Embryonic facial prominence (tissue), 1 donor: ENCODE results near the gene DAAM2.

Experiments
- DNase-seq: peaks from one replicate; pipeline ENCODE4 v3.0.0-alpha.2; 2016; ENCODE audit errors: extremely low spot score

The DAAM2 gene

GRCh38 chr6:39909701-39910100, 117.5 kb downstream of the DAAM2 start:
- DNase-seq: no peak

DNA sequence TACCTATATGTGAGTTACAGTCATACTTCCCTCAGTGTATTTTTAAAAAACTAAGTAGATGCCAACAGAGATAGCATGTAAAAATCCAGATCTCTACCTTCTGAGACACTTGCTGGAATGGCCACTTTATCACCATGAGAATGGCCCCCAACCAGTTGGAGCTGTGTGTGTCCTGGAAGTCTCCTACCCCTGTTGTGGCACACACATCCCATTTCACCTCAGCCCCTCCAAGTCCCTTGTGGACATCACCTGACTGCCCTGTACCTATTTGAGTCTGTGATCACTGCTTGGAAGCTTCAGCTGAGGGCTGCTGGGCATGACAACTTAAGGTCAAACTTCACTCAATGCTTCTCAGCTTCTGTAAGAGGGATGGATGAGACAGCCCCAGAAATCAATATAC, 118.0 kb downstream of the DAAM2 start:
- DNase-seq: no peak

- DNase-seq: no peak
Measured at GRCh38 chr6:39910744-39911143, 118.6 kb downstream of the DAAM2 start.

GRCh38 chr6:39911513-39912125, 119.4 kb downstream of the DAAM2 start:
- DNase-seq: no peak

- DNase-seq: no peak
Measured at GRCh38 chr6:39912446-39912845, 120.3 kb downstream of the DAAM2 start.

DNA sequence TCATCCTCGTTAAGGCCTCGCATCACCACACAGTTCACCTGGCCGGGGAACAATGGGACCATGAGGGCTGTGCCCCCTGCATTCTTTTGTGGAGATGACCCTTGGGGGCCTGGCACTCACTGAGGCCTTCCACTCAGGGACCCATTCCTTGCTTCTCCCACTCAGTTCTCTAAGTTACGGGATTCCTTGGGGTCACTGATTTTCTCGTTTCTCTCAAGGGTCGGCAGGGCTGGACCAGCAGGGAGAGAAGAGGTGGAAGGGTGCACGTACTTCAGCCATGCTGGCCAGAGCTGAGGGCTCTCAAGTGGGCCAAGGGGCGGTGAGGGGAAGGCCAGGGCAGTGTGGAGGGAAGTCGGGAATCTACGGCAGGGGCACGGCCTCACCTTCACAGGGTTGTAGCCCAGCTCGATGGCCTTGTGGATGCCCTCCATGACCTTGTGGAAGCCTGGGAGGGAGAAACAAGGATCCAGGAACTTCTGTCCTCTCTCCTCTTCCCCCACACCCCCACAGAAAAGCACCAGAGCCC, 121.3 kb downstream of the DAAM2 start:
- no peak for DNase-seq

DNA sequence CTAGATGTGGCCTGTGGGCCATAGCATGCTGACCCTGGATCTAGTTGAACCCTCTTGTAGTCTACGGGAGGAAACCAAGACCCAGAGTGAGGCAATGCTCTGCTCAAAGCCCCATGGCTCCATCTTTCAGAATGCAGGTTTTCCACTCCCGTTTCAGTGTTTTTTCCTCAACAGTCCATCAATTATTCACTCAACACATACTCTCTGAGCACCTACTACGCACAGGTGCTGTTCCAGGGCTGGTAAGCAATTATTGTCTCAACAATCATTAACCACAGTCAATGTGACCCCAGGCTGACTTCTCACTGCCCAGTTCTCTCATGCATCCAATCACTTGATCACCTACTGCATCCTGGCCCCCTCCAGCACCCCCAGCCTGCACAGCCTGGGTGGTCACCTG, 122.1 kb downstream of the DAAM2 start:
- DNase-seq: no peak

DNA sequence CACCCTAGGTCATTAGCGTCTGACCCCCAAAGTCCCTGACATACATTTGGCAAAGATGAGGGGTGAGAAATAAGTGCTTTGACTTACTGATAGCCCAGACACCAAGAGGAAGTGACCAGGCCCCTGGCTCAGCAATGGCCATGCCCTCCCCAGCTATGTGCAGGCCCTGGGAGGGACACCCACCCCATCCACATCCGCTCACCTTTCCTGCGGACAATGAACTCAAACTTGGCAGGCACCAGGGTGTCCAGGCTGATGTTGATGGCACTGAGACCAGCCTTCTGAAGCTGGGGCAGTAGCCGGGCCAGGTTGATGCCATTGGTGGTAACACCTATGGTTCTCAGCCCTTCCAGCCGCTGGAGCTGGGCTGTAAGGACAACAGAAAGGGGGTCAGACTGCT, 123.7 kb downstream of the DAAM2 start:
- DNase-seq: no peak

- DNase-seq: no peak
Measured at GRCh38 chr6:39917329-39917728, 125.2 kb downstream of the DAAM2 start.

DNA sequence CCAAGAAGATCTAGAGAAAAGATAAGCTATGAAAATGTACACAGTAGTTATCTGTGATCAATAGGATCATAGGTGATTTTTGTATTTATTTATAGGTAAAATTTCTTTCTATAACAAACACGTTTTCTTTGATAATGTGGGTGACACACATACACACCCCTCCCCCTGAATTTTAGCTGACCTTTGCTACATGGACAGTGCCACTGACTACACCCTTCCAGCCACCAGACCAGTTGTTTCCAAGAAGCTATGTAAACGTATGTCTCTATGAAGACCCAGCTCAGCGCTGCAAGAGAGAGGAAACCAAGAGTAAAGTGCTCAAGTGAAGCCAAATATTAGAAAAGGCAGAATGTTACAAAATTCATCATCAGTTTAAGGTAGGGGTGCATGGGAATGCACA, 125.8 kb downstream of the DAAM2 start:
- DNase-seq: no peak

DNA sequence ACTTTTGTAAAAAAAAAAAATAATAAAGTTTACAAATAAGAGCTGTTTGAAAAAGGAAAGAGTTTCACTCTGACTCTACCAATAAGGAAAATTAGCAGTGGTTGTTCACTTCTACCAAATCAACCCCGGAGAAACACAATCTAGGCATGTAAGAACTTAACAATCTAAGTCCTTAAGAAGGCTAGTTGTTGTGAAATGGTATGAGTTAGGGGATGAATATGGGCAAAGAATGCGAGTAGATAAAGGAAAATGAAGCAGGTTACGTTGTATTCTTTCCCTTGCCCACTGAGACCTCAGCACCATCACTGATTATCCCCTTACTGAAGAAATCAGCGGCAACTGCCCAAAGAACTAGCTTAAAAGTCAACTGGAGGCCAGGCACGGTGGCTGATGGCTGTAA, 126.7 kb downstream of the DAAM2 start:
- DNase-seq: no peak

DNA sequence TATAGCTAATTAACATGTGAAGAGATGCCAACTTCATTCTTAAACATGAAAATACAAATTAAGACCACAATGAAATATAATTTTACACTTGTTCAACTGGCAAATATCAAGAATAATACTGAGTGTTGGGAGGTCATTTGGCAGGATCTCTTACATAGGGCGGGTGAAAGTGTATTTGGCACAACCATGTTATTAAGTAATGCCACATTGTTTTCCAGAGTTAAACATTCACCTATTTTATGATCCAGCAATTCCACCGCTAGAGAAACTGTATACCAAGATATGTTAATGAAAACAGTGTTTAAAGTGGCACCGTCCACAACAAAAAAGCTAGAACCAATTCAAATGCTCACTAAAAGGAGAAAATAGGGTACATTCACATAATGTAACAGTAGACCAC, 128.0 kb downstream of the DAAM2 start:
- DNase-seq: no peak

DNA sequence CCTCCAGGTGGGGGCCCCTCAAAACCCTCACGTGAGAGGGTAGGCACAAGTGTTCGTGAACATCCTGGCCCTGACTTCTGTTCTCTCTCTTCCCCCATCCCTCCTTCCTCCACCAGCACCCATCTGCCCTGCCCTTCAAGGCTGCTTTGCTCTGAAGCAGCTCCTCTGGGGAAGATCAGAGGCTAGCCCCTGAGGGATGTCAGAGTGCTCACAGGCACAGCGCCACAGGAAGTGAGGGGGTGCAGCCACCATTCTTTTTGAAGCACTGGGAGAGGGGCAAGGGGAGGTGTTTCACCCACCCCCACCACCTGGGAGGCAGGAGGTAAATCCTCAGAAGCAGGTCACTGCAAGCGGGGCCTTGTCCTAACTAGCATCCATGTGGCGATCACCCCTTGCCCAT, 130.6 kb downstream of the DAAM2 start:
- no peak for DNase-seq

DNA sequence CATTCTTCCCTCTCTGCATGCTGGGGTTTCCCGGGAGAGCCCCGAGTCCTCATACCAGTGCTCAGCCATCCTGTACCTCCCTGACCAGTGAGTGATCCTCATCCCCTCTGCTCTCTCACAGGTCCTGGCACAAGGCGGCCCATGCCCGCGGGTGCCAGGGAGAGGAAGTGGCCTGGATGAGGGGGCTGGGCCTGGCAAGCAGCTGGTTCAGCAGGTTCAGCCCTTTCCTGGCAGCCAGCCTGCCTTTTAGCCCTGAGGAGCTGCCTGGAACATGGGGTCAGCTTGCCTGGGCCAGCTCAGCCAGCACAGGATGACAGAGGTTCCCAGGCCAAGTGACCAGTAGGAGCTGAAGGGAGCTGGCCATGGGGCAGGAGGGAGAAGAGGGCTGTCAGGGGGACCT, 131.2 kb downstream of the DAAM2 start:
- DNase-seq: no peak

DNA sequence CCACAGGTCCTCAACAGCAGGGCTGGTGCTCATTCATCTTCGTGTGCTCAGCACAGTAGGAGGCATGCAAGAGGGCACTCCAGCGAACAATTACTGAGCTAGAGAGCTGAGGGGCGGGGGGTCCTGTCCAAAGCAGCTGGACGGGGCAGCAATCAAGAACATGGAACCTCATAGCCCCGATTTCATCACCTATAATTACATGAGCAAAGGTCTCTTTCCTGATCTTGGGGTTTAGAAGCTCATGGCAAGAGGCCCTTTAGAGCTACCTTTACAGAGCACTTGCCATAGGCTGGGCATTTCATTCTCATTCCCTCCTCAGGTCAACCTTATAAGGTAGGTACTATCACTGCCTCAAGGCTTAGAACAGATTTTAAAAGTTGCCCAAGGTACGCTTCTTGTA, 131.7 kb downstream of the DAAM2 start:
- no peak for DNase-seq

- DNase-seq: no peak
Measured at GRCh38 chr6:39924283-39924682, 132.1 kb downstream of the DAAM2 start.

GRCh38 chr6:39925191-39925930, 133.2 kb downstream of the DAAM2 start:
- no peak for DNase-seq

GRCh38 chr6:39925931-39926290, 133.7 kb downstream of the DAAM2 start:
- no peak for DNase-seq

DNA sequence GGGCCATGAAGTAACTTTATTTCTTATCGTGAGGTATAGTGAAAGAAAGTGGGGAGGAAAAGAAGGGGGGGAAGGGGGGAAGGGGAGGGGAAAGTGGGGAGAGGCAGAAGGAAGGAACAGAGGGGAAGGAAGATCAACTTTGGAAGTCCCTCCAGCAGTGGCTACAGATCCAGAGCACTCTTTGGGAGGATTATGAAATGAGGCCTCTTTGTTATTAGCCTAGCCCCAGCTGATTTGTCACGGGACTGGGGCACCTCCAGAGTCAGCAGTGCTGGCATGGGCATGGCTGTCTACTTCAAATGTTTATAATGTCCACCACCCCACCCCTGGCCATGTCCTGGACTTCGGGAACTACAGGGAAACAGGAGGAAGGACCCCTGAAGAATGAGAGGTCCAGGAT, 134.5 kb downstream of the DAAM2 start:
- DNase-seq: no peak

DNA sequence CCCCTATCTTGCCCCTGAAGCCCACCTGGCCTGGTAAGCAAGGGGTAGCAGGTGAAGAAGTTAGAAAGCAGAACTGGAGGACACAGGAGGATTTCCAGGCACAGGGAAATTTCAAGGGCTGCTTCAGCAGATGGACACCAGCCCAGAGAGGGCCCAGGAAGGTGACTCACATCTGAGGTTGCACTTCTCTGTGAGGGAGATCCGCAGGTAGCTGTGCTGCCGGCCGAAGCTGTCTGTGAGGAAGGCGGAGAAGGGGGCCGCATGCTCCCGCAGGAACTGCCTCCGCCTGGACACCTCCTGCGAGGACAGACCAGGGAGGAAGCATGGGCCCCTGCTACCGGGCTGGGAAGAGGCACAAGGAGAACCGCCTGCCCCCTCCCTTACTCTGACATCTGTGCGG, 135.0 kb downstream of the DAAM2 start:
- DNase-seq: no peak

GRCh38 chr6:39929039-39929732, 137.0 kb downstream of the DAAM2 start:
- DNase-seq: no peak

DNA sequence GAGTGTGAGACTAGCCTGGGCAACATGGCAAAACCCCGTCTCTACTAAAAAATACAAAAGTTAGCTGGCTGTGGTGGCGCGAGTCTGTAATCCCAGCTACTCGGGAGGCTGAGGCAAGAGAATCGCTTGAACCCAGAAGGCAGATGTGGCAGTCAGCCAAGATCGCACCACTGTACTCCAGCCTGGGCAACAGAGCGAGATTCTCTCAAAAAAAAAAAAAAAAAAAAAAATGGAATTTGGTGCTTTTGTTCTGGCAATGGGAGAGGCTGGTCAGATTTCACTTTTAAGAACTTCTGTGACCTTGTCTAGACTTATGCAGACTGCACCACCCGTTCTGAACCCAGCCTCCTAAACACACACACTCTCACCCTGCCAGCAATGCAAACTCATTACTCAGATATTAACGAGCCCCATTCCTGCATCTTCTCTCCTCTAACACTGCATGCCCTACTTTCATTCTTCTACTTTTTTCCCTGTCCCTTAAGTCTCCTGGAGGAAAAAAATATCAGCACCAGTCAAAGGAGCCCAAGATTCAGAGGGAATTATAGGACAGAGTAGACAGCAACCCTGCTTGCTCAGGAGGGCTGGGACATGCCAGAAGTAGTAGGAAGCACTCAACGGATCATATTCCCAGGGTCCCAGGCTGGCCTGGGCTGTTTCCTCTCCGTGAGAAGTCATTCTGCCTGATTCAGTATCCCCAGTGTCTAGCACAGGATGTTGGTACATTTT, 137.7 kb downstream of the DAAM2 start:
- DNase-seq: no peak
